Type B pancreatic cell (in vitro differentiated cells): ENCODE measurements around the gene LDLRAD4. TPM values are rescaled to one million over a fixed set of nuclear protein-coding genes. Genes with fewer than 3 reads are reported as not detected.

ENCODE experiments used
- DNase-seq: peaks from one replicate; pipeline ENCODE4 v3.0.0; 2021; ENCODE audit warnings: mixed read lengths; ENCODE audit not compliant: unreplicated experiment; ENCODE audit errors: extremely low spot score
- H3K27ac Mint-ChIP-seq: 2 replicates; pipeline ENCODE4 v1.8.0; 2021; ENCODE audit warnings: mild to moderate bottlenecking, mixed read lengths
- H3K27me3 Mint-ChIP-seq: 2 replicates; pipeline ENCODE4 v1.8.0; 2021; ENCODE audit warnings: mixed read lengths
- H3K36me3 Mint-ChIP-seq: 2 replicates; pipeline ENCODE4 v1.8.0; 2021; ENCODE audit warnings: mixed read lengths
- H3K4me1 Mint-ChIP-seq: one replicate; pipeline ENCODE4 v1.8.0; 2021; ENCODE audit warnings: mixed read lengths; ENCODE audit not compliant: unreplicated experiment
- H3K4me3 Mint-ChIP-seq: 2 replicates; pipeline ENCODE4 v1.8.0; 2021; ENCODE audit warnings: mild to moderate bottlenecking, mixed read lengths
- H3K9me3 Mint-ChIP-seq: 2 replicates; pipeline ENCODE4 v1.8.0; 2021; ENCODE audit warnings: mixed read lengths
- CTCF ChIP-seq: fragments of 200-600 bp; sonication (generic); conservative IDR thresholded peaks from 2 replicates; pipeline ENCODE4 v1.5.0; 2021; ENCODE audit warnings: antibody characterized with exemption, mild to moderate bottlenecking
- total RNA-seq: library from RNA; stranded (reverse); gene quantifications from 2 replicates; pipeline ENCODE4 v1.2.1, GENCODE V29; 2021; ENCODE audit warnings: low replicate concordance

Gene LDLRAD4
- total RNA-seq, 1 donor from 2014 or later: 2.4 TPM

GRCh38 chr18:13183359-13183758, 35.2 kb upstream of the LDLRAD4 start:
- no peaks in the 10 kb centered on the region for H3K9me3 Mint-ChIP-seq
- no peaks in the 10 kb centered on the region for H3K36me3 Mint-ChIP-seq
- H3K4me3 Mint-ChIP-seq: no peak overlapping the region
- no peak for TF ChIP-seq CTCF
- DNase-seq: no peak
- no peak overlapping the region for H3K27ac Mint-ChIP-seq
- H3K27me3 Mint-ChIP-seq: peaks cover 3% of the 10 kb centered on the region
- H3K4me1 Mint-ChIP-seq: no peaks in the 10 kb centered on the region

GRCh38 chr18:13183790-13184189, 34.8 kb upstream of the LDLRAD4 start:
- Mint-ChIP-seq H3K27me3 (peaks cover 3% of the 10 kb centered on the region), H3K4me3 (no peak overlapping the region), H3K27ac (no peak overlapping the region), H3K9me3 (no peaks in the 10 kb centered on the region), H3K4me1 (no peaks in the 10 kb centered on the region), H3K36me3 (no peaks in the 10 kb centered on the region)
- no peak for DNase-seq
- no peak for TF ChIP-seq CTCF

GRCh38 chr18:13184396-13184795, 34.2 kb upstream of the LDLRAD4 start:
- no peaks in the 10 kb centered on the region for H3K9me3 Mint-ChIP-seq

GRCh38 chr18:13185675-13186198, 32.8 kb upstream of the LDLRAD4 start:
- Mint-ChIP-seq H3K27ac (no peak overlapping the region), H3K36me3 (no peaks in the 10 kb centered on the region), H3K4me1 (no peaks in the 10 kb centered on the region), H3K9me3 (no peaks in the 10 kb centered on the region), H3K4me3 (no peak overlapping the region), H3K27me3 (peaks cover 3% of the 10 kb centered on the region)
- DNase-seq: no peak
- TF ChIP-seq CTCF: no peak

More at GRCh38 chr18:13184396-13184795, 34.2 kb upstream of the LDLRAD4 start:
- DNase-seq: no peak
- no peak overlapping the region for H3K27ac Mint-ChIP-seq
- peaks cover 3% of the 10 kb centered on the region for H3K27me3 Mint-ChIP-seq
- H3K36me3 Mint-ChIP-seq: no peaks in the 10 kb centered on the region
- no peak overlapping the region for H3K4me3 Mint-ChIP-seq
- H3K4me1 Mint-ChIP-seq: no peaks in the 10 kb centered on the region
- no peak for TF ChIP-seq CTCF

GRCh38 chr18:13186687-13187086, 31.9 kb upstream of the LDLRAD4 start:
- Mint-ChIP-seq H3K27ac (no peak overlapping the region), H3K4me1 (peaks cover 5% of the 10 kb centered on the region), H3K36me3 (no peaks in the 10 kb centered on the region), H3K4me3 (no peak overlapping the region), H3K27me3 (peaks cover 2% of the 10 kb centered on the region), H3K9me3 (no peaks in the 10 kb centered on the region)
- no peak for TF ChIP-seq CTCF
- DNase-seq: no peak

GRCh38 chr18:13187498-13187897, 31.1 kb upstream of the LDLRAD4 start:
- no peaks in the 10 kb centered on the region for H3K36me3 Mint-ChIP-seq
- DNase-seq: no peak
- no peak overlapping the region for H3K4me3 Mint-ChIP-seq
- no peak for TF ChIP-seq CTCF
- H3K4me1 Mint-ChIP-seq: peaks cover 5% of the 10 kb centered on the region
- H3K27ac Mint-ChIP-seq: no peak overlapping the region
- no peaks in the 10 kb centered on the region for H3K27me3 Mint-ChIP-seq
- H3K9me3 Mint-ChIP-seq: no peaks in the 10 kb centered on the region
